K562 treated with DMSO at 1 percent for 12 hours (cell line): ENCODE results near the gene LTB4R. TPM values are rescaled to one million over a fixed set of nuclear protein-coding genes. Genes with fewer than 3 reads are reported as not detected.

ENCODE experiments used
- total RNA-seq: library from RNA; unstranded; fragments of 300-600 nt; gene quantifications from 2 replicates; pipeline ENCODE4 v1.2.3, GENCODE V29; 2022; ENCODE audit not compliant: insufficient read depth

Gene LTB4R, protein sequence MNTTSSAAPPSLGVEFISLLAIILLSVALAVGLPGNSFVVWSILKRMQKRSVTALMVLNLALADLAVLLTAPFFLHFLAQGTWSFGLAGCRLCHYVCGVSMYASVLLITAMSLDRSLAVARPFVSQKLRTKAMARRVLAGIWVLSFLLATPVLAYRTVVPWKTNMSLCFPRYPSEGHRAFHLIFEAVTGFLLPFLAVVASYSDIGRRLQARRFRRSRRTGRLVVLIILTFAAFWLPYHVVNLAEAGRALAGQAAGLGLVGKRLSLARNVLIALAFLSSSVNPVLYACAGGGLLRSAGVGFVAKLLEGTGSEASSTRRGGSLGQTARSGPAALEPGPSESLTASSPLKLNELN
- 4.1 and 6.5 TPM in 2 replicates for total RNA-seq

DNA sequence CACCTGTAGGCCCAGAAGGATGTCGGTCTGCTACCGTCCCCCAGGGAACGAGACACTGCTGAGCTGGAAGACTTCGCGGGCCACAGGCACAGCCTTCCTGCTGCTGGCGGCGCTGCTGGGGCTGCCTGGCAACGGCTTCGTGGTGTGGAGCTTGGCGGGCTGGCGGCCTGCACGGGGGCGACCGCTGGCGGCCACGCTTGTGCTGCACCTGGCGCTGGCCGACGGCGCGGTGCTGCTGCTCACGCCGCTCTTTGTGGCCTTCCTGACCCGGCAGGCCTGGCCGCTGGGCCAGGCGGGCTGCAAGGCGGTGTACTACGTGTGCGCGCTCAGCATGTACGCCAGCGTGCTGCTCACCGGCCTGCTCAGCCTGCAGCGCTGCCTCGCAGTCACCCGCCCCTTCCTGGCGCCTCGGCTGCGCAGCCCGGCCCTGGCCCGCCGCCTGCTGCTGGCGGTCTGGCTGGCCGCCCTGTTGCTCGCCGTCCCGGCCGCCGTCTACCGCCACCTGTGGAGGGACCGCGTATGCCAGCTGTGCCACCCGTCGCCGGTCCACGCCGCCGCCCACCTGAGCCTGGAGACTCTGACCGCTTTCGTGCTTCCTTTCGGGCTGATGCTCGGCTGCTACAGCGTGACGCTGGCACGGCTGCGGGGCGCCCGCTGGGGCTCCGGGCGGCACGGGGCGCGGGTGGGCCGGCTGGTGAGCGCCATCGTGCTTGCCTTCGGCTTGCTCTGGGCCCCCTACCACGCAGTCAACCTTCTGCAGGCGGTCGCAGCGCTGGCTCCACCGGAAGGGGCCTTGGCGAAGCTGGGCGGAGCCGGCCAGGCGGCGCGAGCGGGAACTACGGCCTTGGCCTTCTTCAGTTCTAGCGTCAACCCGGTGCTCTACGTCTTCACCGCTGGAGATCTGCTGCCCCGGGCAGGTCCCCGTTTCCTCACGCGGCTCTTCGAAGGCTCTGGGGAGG, at the start of gene LTB4R:
Gene LTB4R (plus strand): TSS at position 857 of the 959 bp plus-strand sequence. CDS start 4,150 bp downstream, outside the sequence.

DNA sequence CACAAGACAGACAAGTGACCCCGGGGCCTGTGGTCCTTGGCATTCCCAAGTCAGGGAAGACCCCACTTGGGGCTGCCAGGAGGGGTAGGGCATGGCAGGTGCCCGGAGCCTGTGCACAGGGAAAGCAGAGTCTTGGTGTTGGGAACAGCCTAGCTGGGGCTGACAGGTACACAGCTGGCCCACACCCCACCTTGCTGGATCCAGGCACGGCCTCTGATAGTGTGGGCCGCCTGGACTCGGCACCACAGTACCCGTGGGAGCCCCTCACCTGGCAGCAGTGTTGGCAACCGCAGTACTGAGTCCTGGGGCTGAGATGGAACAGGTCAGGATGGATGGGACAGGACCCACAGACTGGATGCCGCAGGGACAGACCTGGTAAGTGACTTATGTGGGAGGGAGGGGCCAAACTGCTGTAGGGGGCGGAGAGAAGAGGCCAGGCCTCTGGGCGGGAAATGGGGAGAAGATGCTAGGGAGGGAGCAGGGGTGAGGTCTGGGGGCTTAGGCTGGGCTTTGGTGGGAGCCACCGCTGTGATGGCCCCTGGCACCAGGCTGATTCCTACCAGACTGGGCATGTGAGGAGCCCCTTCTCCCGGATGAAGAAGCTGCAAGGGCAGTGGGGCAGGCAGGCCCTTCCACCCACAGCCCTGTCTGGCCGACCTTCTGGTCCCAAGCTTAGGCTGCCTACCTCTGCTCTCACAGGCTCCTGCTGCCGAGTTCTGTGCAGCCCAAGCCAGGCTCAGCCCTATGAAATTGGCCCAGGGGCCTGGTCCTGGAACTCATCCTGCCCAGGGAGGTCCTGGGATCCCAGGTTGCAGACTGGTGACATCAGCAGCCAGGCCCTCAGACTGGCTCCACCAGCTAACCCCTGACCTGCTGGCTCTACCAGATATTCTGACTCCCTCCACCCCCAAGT, 48.2 kb upstream of the LTB4R start, which contains the start of gene TGM1:
Gene TGM1 (minus strand): TSS at position 357 of the 913 bp plus-strand sequence. CDS start 825 bp downstream, outside the sequence.

DNA sequence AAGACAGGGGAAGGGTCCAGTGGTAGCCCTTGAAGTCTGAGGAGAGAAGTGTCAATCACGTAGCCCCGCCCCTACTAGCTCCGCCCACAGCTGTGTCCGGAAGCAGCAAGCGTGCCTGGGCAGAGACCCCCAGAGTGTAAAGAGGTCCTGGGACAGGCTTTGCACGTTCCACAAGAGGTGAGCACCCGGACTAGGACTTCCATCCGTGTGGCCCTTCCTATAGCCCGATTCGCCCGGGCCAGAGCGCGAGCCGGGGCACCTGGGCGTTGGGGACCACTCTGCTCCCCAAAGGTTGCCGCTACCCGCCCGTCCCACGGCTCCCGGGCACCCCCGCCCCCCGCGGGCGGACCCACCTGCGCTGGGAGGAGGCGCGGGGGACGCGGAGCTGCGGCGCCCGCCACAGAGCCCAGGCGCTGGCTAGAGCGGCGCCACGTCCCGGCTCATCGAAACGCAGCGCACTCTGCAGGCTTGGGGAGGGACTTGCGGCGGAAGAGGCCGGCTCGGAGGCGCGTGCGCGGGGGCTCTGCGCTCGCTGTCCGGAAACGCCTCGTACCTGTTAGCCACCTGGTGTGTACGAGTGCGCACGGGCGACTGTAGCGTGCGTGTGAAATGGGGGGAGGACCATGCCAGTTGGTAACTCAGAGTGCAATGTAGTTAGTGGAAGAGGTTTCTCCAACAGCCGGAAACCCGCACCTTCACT, 40.0 kb upstream of the LTB4R start, which contains the start of gene RABGGTA:
Gene RABGGTA (minus strand): TSS at position 464 of the 700 bp plus-strand sequence. CDS start 482 bp downstream, outside the sequence.

DNA sequence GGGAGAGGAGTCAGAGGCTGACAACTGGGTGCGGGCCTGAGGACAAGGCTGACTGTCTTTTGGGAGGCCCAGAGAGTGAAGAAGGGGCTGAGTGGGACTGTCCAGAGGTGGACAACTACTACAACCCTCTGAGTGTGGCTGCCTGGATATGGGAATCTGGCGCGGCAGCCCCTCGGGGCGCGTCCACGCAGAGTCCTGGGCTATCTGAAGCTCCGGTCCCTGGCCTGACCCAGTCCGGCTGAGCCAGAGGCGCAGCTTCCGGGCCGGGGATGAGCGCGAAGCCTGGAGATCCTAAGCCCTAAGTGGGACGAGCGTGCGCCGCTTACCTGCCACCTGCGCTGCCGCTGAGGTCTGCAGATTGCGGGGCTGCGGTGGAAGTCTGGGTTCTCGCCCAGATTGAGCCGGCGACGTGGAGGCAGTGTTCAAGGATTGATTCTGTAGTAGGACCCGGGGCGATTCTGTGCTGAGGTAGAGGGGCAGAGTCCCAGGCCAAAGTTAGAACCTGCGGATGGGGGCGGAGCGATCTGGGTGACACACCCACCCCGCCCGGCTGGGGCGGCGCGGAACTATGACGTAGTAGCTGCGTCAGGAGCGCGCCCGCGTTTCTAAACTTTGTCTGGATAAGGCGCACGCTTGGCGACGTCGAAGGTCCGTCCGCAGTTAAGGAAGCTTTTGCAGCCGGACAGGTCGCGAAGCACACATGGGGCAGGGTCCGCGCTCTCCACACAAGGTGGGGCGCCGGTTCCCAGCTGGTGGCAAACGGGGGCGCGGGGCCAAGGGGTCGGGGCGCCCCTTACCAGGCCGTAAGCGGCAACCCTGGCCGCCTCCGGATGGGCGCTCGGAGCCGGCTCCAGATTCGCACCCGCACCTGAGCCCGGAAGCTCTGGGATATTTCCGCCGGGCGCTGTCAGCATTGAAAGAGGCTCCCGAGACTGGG, 11.8 kb upstream of the LTB4R start, which contains the start of the genes DHRS1 and NOP9:
Gene DHRS1 (minus strand): TSS at position 526 of the 937 bp plus-strand sequence. CDS start 674 bp downstream, outside the sequence.
Gene NOP9 (plus strand): TSS at position 596 of the 937 bp plus-strand sequence. CDS start 105 bp downstream, at position 701.

DNA sequence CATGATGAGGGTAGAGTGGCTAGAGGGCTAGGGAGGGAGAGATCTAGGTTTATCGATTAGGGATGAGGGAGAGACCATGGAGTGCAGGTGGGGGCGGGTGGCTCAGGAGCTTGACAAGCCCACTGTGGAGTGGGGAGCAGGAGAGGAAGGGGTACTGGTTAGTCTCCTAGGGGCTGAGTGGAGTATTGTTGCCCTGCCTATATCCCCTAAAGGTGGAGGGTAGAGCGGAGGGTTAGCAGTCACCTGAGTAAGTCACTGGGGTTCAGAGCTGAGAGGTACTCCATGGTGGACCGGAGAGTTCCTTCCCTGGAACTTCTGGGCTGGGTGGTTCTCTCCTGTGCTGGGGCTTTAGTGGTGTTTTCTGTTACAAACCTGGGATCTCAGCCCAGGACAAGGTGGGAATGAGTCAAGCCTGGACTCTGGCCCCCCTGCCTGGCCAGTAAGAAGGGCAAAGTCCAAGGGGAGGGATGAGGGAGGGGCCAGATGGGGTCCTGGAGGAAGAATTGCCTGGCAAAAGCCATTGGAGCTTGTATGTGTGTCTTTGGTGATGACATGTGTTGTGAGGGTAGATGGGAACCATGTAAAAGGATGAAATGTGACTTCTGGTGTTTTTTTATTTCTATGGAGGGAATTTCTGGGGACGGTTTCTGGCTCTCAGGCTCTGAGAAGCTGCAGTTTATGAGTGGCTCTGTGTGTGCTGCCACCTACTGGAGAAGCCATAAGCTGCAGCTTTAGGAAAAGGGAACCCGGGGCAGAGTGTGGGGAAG, 3.5 kb upstream of the LTB4R start, which contains the start of gene CIDEB:
Gene CIDEB (minus strand): TSS at position 403 of the 767 bp plus-strand sequence. CDS start 119 bp downstream, at position 284.

DNA sequence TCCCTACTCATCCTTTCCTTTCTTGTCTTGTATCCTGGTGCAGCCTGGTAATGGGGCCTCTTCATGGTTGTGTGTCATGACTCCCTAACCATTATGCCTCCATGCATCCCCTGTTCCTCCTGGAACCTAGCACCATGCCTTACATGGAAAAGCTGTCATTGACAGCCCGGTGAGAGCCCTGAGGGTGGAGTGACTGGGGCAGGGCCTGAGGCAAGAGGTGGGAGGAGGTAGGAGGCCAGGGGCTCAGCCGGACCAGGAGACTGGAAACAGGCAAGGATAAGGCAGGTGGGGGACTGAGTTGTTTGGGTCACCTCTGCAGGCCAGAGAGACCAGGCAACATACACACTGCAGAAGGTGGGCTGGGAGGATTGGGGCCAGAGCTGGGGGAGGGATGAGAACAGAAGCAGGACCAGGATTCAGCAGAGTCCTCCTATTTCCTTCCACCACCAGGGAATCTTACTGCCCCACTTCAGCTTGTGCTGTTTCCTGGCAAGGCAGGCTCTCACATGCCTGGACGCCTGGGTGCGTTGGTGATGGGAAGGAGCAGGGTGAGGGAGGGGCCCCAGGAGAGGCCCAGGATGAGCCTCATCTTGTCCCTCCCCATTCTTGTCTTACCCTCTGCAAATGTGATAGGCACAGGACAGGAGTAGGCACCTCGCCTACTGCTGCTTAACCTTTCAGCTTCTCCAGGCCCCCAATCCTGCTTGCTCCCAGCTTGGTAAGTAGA, 1.6 kb upstream of the LTB4R start, which contains the start of gene LTB4R2:
Gene LTB4R2 (plus strand): TSS at position 603 of the 727 bp plus-strand sequence. CDS start 525 bp downstream, outside the sequence.

DNA sequence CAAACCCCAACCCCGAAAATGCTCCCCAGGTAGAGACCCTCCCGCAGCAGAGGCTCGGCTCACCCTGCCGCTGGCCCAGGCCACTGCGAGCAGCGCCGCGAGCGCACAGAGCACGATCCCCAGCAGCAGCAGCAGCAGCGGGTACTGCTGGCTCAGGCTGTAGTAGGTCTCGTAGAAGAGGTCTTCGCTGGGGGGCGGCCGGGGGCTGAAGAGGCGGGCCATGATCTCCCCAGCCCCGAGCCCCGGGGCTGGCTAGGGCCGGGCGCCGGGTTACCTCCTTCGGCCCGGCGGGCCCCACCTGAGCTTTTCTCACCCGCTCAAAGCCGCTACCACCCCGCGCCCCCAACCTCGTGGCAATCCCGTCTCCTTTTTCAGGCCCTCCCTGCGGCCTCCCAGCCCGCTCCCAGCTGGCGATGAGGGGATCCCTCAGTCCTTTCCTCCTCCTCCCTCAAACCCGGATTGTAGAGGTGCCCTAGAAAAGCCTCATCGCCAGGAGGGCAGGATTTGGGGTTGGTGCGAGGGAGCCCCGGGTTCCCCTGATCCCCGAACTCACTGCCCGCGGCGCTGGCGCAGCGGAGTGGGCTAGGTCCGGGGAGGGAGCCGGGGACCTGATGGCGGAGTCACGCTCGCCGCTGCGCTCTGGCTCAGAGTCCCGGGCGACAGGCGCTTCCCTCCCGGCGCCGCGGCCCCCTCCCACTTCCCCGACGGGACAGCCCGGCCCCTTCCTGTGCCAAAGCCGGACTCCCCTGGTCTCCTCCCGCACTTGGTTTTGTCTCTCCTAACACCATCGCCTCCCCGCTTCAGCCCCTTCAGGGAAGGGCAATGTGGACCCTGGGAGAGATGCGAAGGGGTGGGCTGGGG, 23.4 kb downstream of the LTB4R start, which contains the start of gene ADCY4:
Gene ADCY4 (minus strand): TSS at position 641 of the 861 bp plus-strand sequence. CDS start 419 bp downstream, at position 222.

DNA sequence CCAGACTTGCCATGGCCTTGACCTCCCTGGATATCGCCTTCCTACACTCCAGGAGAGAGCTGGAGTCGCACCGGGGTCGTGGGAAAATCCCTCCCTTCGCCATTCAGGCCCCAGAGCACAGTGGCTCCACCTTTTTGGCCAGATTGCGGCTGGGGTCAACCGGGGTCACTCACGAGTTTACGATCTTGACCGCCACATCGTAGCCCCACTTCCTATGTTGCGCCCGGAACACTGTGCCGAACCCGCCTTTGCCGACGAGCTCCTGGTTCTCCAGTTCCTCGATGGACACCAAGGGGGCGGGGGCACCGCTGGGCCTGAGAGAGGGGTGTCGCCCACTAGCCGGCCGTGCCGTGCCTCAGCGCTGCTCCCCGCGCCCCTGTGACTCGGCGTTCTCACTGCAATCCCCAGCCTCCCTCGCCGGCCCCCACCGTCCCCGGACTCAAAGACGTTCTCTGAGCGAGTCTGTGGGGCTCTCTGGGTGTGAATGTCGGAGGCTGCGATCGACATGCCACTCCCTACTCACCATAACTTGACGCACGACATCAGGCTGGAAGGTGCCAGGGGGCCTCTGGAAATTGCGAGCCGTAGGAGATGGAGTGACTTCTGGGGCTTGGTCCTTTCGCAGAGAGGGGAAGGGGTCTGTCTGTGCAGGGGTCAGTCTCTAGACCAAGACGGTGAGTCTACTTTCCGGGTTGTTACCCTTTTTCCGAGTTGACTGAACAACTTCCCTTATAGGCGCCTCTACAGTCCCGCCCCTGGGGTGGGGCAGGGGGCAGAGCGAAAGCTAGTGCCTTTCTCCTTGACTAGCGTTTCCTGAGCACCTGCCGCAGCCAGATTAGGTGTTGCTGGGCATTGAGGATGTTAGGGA, 28.2 kb downstream of the LTB4R start, which contains the start of gene RIPK3:
Gene RIPK3 (minus strand): TSS at position 708 of the 868 bp plus-strand sequence. CDS start 165 bp downstream, at position 543.

Other genes starting within 250 kb of the LTB4R start
- gene CPNE6, start 239.9 kb upstream of the LTB4R start, total RNA-seq = not detected in 2 replicates
- gene PCK2, start 217.2 kb upstream of the LTB4R start, total RNA-seq = 81.1 and 86.3 TPM in 2 replicates
- 24.1 and 44.4 TPM in 2 replicates for gene DCAF11, start 196.7 kb upstream of the LTB4R start, total RNA-seq
- 1.7 and 2.1 TPM in 2 replicates for gene NRL, start 196.6 kb upstream of the LTB4R start, total RNA-seq
- gene FITM1, start 180.8 kb upstream of the LTB4R start, total RNA-seq = not detected in 2 replicates
- gene PSME1, start 175.3 kb upstream of the LTB4R start, total RNA-seq = 173 and 189 TPM in 2 replicates
- 41.4 and 46.4 TPM in 2 replicates for gene EMC9, start 169.9 kb upstream of the LTB4R start, total RNA-seq
- gene PSME2, start 164.9 kb upstream of the LTB4R start, total RNA-seq = 145 and 149 TPM in 2 replicates
- 31.0 and 40.2 TPM in 2 replicates for gene RNF31, start 164.0 kb upstream of the LTB4R start, total RNA-seq
- 12.0 and 15.5 TPM in 2 replicates for gene IRF9, start 150.2 kb upstream of the LTB4R start, total RNA-seq
- 0.75 and 2.7 TPM in 2 replicates for gene REC8, start 139.4 kb upstream of the LTB4R start, total RNA-seq
- gene IPO4, start 122.7 kb upstream of the LTB4R start, total RNA-seq = 12.2 and 13.1 TPM in 2 replicates
- gene TM9SF1, start 116.1 kb upstream of the LTB4R start, total RNA-seq = 14.9 and 25.9 TPM in 2 replicates
- 0.67 TPM in 1 of 2 replicates, not detected in the other for gene TSSK4, start 105.8 kb upstream of the LTB4R start, total RNA-seq
- 56.6 and 66.5 TPM in 2 replicates for gene CHMP4A, start 98.0 kb upstream of the LTB4R start, total RNA-seq
- gene MDP1, start 95.4 kb upstream of the LTB4R start, total RNA-seq = 3.7 and 15.6 TPM in 2 replicates
- gene NEDD8, start 79.1 kb upstream of the LTB4R start, total RNA-seq = 134 and 179 TPM in 2 replicates
- 47.9 and 58.1 TPM in 2 replicates for gene GMPR2, start 78.6 kb upstream of the LTB4R start, total RNA-seq
- 17.2 and 19.4 TPM in 2 replicates for gene TINF2, start 68.9 kb upstream of the LTB4R start, total RNA-seq
- 0.58 TPM in 1 of 2 replicates, not detected in the other for gene TGM1, start 48.3 kb upstream of the LTB4R start, total RNA-seq
- gene RABGGTA, start 39.9 kb upstream of the LTB4R start, total RNA-seq = 17.9 and 19.6 TPM in 2 replicates
- gene DHRS1, start 11.7 kb upstream of the LTB4R start, total RNA-seq = 37.2 and 42.4 TPM in 2 replicates
- gene NOP9, start 11.7 kb upstream of the LTB4R start, total RNA-seq = 3.9 and 10.9 TPM in 2 replicates
- not detected in 2 replicates for gene CIDEB, start 3.5 kb upstream of the LTB4R start, total RNA-seq
- gene LTB4R2, start 1.4 kb upstream of the LTB4R start, total RNA-seq = 2.5 and 11.2 TPM in 2 replicates
- gene ADCY4, start 23.6 kb downstream of the LTB4R start, total RNA-seq = not detected in 2 replicates
- 0.67 TPM in 1 of 2 replicates, not detected in the other for gene RIPK3, start 28.5 kb downstream of the LTB4R start, total RNA-seq
- 1.1 and 1.3 TPM in 2 replicates for gene NFATC4, start 56.7 kb downstream of the LTB4R start, total RNA-seq
- gene NYNRIN, start 87.5 kb downstream of the LTB4R start, total RNA-seq = 0.40 and 1.1 TPM in 2 replicates
- 0.26 TPM in 1 of 2 replicates, not detected in the other for gene CBLN3, start 118.2 kb downstream of the LTB4R start, total RNA-seq
- 10.6 and 46.8 TPM in 2 replicates for gene KHNYN, start 118.5 kb downstream of the LTB4R start, total RNA-seq
- 50.9 and 59.5 TPM in 2 replicates for gene SDR39U1, start 131.3 kb downstream of the LTB4R start, total RNA-seq
- not detected in 2 replicates for gene CMA1, start 196.8 kb downstream of the LTB4R start, total RNA-seq